ENCODE results near the gene PDE6G.

PDE6G gene

GRCh38 chr17:81656118-81656743 is at the start of gene PDE6G:
Gene PDE6G, minus strand, starts transcription at chr17:81656542. Its CDS starts 3,237 bp downstream, at chr17:81653305.
- no peak for TF ChIP-seq CTCF (IDR thresholded peaks at IDR 0.05; ENCODE audit: low read depth, low read length, missing control alignments)
- DNase-seq (ENCODE audit: extremely low read depth, low read depth) = no peak
- H3K4me3 ChIP-seq (replicated peaks; ENCODE audit: low read depth, low read length) = no peak within 1 kb of the TSS

GRCh38 chr17:81705518-81706231 is 49.3 kb upstream of the PDE6G start:
- no peak overlapping the region for H3K4me3 ChIP-seq (replicated peaks; ENCODE audit: low read depth, low read length)
- no peak for DNase-seq (ENCODE audit: extremely low read depth, low read depth)
- TF ChIP-seq CTCF (IDR thresholded peaks at IDR 0.05; ENCODE audit: low read depth, low read length, missing control alignments) = no peak

- H3K4me3 ChIP-seq (replicated peaks; ENCODE audit: low read depth, low read length) = peak overlapping the region; percentile 99
- DNase-seq (ENCODE audit: extremely low read depth, low read depth) = no peak
- TF ChIP-seq CTCF (IDR thresholded peaks at IDR 0.05; ENCODE audit: low read depth, low read length, missing control alignments) = no peak
Measured at GRCh38 chr17:81703747-81704654, 47.7 kb upstream of the PDE6G start.

- peak; percentile 77 for DNase-seq (ENCODE audit: extremely low read depth, low read depth)
- H3K4me3 ChIP-seq (replicated peaks; ENCODE audit: low read depth, low read length) = peak within 1 kb of the TSS; percentile 99
- no peak for TF ChIP-seq CTCF (IDR thresholded peaks at IDR 0.05; ENCODE audit: low read depth, low read length, missing control alignments)
Measured at GRCh38 chr17:81702934-81703746, 46.8 kb upstream of the PDE6G start, which contains the start of gene MRPL12. Gene MRPL12, plus strand, starts transcription at chr17:81703367. Its CDS starts 135 bp downstream, at chr17:81703502.

GRCh38 chr17:81701288-81702071 is 45.1 kb upstream of the PDE6G start:
- peak overlapping the region; percentile 99 for H3K4me3 ChIP-seq (replicated peaks; ENCODE audit: low read depth, low read length)
- DNase-seq (ENCODE audit: extremely low read depth, low read depth) = no peak
- TF ChIP-seq CTCF (IDR thresholded peaks at IDR 0.05; ENCODE audit: low read depth, low read length, missing control alignments) = no peak

Data from HFF-Myc (cell line).